MM.1S (cell line): Measurements from ENCODE around the gene UPK1A.
"Not testable (repeated sequence)": the region's sequence is repeated elsewhere in the genome, so short reads cannot be mapped to it uniquely, and the experiment has no call there.

Experiments
- DNase-seq: peaks from one replicate; pipeline ENCODE4 v3.0.0-alpha.2; 2015
- H2AFZ ChIP-seq: fragments of 300-600 bp; sonication (generic); 2 replicates; pipeline ENCODE4 v1.6.0; 2016; ENCODE audit warnings: antibody characterized with exemption, low read length
- H3F3A ChIP-seq: fragments of 300-600 bp; sonication (generic); 2 replicates; pipeline ENCODE4 v1.6.1; 2016; ENCODE audit warnings: mild to moderate bottlenecking, antibody characterized with exemption, low read length, moderate library complexity, mixed read lengths; ENCODE audit not compliant: insufficient read depth
- H3K27ac ChIP-seq: fragments of 300-600 bp; sonication (generic); 2 replicates; pipeline ENCODE4 v1.5.1; 2016; ENCODE audit warnings: mild to moderate bottlenecking, low read length
- H3K27me3 ChIP-seq: fragments of 300-600 bp; sonication (generic); replicated peaks from 2 replicates; pipeline ENCODE4 v1.6.0; 2016; ENCODE audit warnings: low read length; ENCODE audit not compliant: insufficient read depth
- H3K36me3 ChIP-seq: fragments of 300-600 bp; sonication (generic); replicated peaks from 2 replicates; pipeline ENCODE4 v1.6.1; 2016; ENCODE audit warnings: mild to moderate bottlenecking, low read length, mixed read lengths; ENCODE audit not compliant: insufficient read depth
- H3K4me1 ChIP-seq: fragments of 300-600 bp; sonication (generic); 2 replicates; pipeline ENCODE4 v1.6.1; 2016; ENCODE audit warnings: low read length, mixed read lengths
- H3K4me2 ChIP-seq: fragments of 300-600 bp; sonication (generic); 2 replicates; pipeline ENCODE4 v1.6.0; 2016; ENCODE audit warnings: low read depth, low read length
- H3K4me3 ChIP-seq: fragments of 300-600 bp; sonication (generic); 2 replicates; pipeline ENCODE4 v1.5.1; 2016; ENCODE audit warnings: low read length, mixed read lengths
- H3K79me2 ChIP-seq: fragments of 300-600 bp; sonication (generic); 2 replicates; pipeline ENCODE4 v1.6.1; 2016; ENCODE audit warnings: mixed run types, low read length, mixed read lengths
- H3K9ac ChIP-seq: fragments of 300-600 bp; sonication (generic); 2 replicates; pipeline ENCODE4 v1.6.1; 2016; ENCODE audit warnings: low read length, mixed read lengths
- H3K9me2 ChIP-seq: fragments of 300-600 bp; sonication (generic); replicated peaks from 2 replicates; pipeline ENCODE4 v1.6.1; 2016; ENCODE audit warnings: mild to moderate bottlenecking, low read length, mixed read lengths; ENCODE audit not compliant: insufficient read depth
- H3K9me3 ChIP-seq: fragments of 300-600 bp; sonication (generic); replicated peaks from 2 replicates; pipeline ENCODE4 v1.6.1; 2016; ENCODE audit warnings: mild to moderate bottlenecking, low read length, mixed read lengths; ENCODE audit not compliant: insufficient read depth
- H4K20me1 ChIP-seq: fragments of 300-600 bp; sonication (generic); 2 replicates; pipeline ENCODE4 v1.6.1; 2016; ENCODE audit warnings: mild to moderate bottlenecking, low read length, moderate library complexity, mixed read lengths; ENCODE audit not compliant: insufficient read depth
- CTCF ChIP-seq: fragments of 300-600 bp; sonication (generic); IDR thresholded peaks from 2 replicates; pipeline ENCODE4 v1.5.1; 2016; ENCODE audit warnings: antibody characterized with exemption, low read length, mixed read lengths
- EZH2 ChIP-seq: fragments of 300-600 bp; sonication (generic); optimal IDR thresholded peaks from 2 replicates; pipeline ENCODE3; 2017; ENCODE audit warnings: low read depth, mild to moderate bottlenecking, antibody characterized with exemption, low read length, mixed read lengths
- EZH2phosphoT487 ChIP-seq: fragments of 300-600 bp; sonication (generic); IDR thresholded peaks from 2 replicates; pipeline ENCODE4 v1.6.1; 2018; ENCODE audit warnings: antibody characterized with exemption, low read length

The UPK1A gene

GRCh38 chr19:35689836-35690235, 23.5 kb downstream of the UPK1A start:
- Histone ChIP-seq H3F3A (no peaks in the 10 kb centered on the region), H3K4me3 (no peak overlapping the region), H4K20me1 (no peaks in the 10 kb centered on the region), H3K4me1 (no peaks in the 10 kb centered on the region), H3K4me2 (no peak overlapping the region), H3K27ac (no peak overlapping the region), H2AFZ (no peak overlapping the region), H3K9me3 (no peaks in the 10 kb centered on the region), H3K27me3 (peaks cover 19% of the 10 kb centered on the region), H3K79me2 (no peaks in the 10 kb centered on the region), H3K9ac (no peak overlapping the region), H3K36me3 (no peaks in the 10 kb centered on the region), H3K9me2 (no peaks in the 10 kb centered on the region)
- DNase-seq, result no peak
- TF ChIP-seq CTCF (no peak), EZH2phosphoT487 (no peak), EZH2 (no peak)

GRCh38 chr19:35691106-35691505, 24.8 kb downstream of the UPK1A start:
- H3K27ac ChIP-seq, H2AFZ ChIP-seq, H3K9ac ChIP-seq, H3K9me3 ChIP-seq, H3K36me3 ChIP-seq, DNase-seq, H3K4me2 ChIP-seq, H3K4me1 ChIP-seq, H4K20me1 ChIP-seq, H3K4me3 ChIP-seq, H3K79me2 ChIP-seq, H3F3A ChIP-seq, H3K9me2 ChIP-seq: not testable (repeated sequence)
- peaks cover 19% of the 10 kb centered on the region for H3K27me3 ChIP-seq

GRCh38 chr19:35692010-35692409, 25.7 kb downstream of the UPK1A start:
- no peak for TF ChIP-seq EZH2phosphoT487
- no peak for TF ChIP-seq EZH2
- TF ChIP-seq CTCF, result no peak
- Histone ChIP-seq H3K4me1 (0 out of 2 replicates have a peak, but pooled peaks cover 4% of the 10 kb centered on the region), H3K4me2 (no peak overlapping the region), H3K9me3 (no peaks in the 10 kb centered on the region), H3F3A (0 out of 2 replicates have a peak, but pooled peaks cover 5% of the 10 kb centered on the region), H3K79me2 (no peaks in the 10 kb centered on the region), H3K27me3 (peaks cover 19% of the 10 kb centered on the region), H3K9me2 (no peaks in the 10 kb centered on the region), H3K9ac (no peak overlapping the region), H3K36me3 (no peaks in the 10 kb centered on the region), H3K4me3 (no peak overlapping the region), H3K27ac (no peak overlapping the region), H4K20me1 (no peaks in the 10 kb centered on the region), H2AFZ (no peak overlapping the region)
- DNase-seq, result no peak

- H3K79me2 ChIP-seq, result no peaks in the 10 kb centered on the region
- H4K20me1 ChIP-seq, result no peaks in the 10 kb centered on the region
- H2AFZ ChIP-seq, result no peak overlapping the region
- H3K4me1 ChIP-seq, result 0 out of 2 replicates have a peak, but pooled peaks cover 4% of the 10 kb centered on the region
- H3K36me3 ChIP-seq, result no peaks in the 10 kb centered on the region
- DNase-seq, result no peak
- no peak overlapping the region for H3K4me2 ChIP-seq
- H3F3A ChIP-seq, result 0 out of 2 replicates have a peak, but pooled peaks cover 6% of the 10 kb centered on the region
- no peak overlapping the region for H3K9ac ChIP-seq
- no peak overlapping the region for H3K27ac ChIP-seq
- no peaks in the 10 kb centered on the region for H3K9me2 ChIP-seq
- TF ChIP-seq CTCF (no peak), EZH2phosphoT487 (no peak), EZH2 (no peak)
- no peaks in the 10 kb centered on the region for H3K9me3 ChIP-seq
- H3K4me3 ChIP-seq, result no peak overlapping the region
- H3K27me3 ChIP-seq, result peaks cover 18% of the 10 kb centered on the region
These were observed 27.1 kb downstream of the UPK1A start for GRCh38 chr19:35693422-35693821.
